ENCODE measurements around the gene FAM24B. TPM values are rescaled to one million over a fixed set of nuclear protein-coding genes. Genes with fewer than 3 reads are reported as not detected.

The FAM24B gene
- total RNA-seq, 4 donors from 2014 or later: 0.88 to 2.3 (median 2.3) TPM; not detected in 1

- Histone ChIP-seq H3K27me3 (no peaks in the 10 kb centered on the region), H3K4me3 (no peak overlapping the region), H3K4me1 (no peaks in the 10 kb centered on the region), H3K36me3 (no peaks in the 10 kb centered on the region), H3K27ac (no peak overlapping the region), H3K9me3 (no peaks in the 10 kb centered on the region)
- intact Hi-C loops (cut with DNase I; ENCODE audit: low total_unique reads): no loop called here
- TF ChIP-seq CTCF (IDR thresholded peaks at IDR 0.05): no peak
- TF ChIP-seq POLR2A (IDR thresholded peaks at IDR 0.05): no peak
- no peak for DNase-seq
These were observed 22.5 kb downstream of the FAM24B start for GRCh38 chr10:122856902-122857301.

GRCh38 chr10:122855745-122856144 lies 23.6 kb downstream of the FAM24B start:
- Histone ChIP-seq H3K4me3 (no peak overlapping the region), H3K36me3 (no peaks in the 10 kb centered on the region), H3K27me3 (no peaks in the 10 kb centered on the region), H3K9me3 (no peaks in the 10 kb centered on the region), H3K27ac (no peak overlapping the region), H3K4me1 (no peaks in the 10 kb centered on the region)
- intact Hi-C loops (cut with DNase I; ENCODE audit: low total_unique reads): no loop called here
- no peak for DNase-seq
- TF ChIP-seq CTCF (IDR thresholded peaks at IDR 0.05): no peak
- TF ChIP-seq POLR2A (IDR thresholded peaks at IDR 0.05): no peak

- Histone ChIP-seq H3K27ac (no peak overlapping the region), H3K27me3 (no peaks in the 10 kb centered on the region), H3K9me3 (no peaks in the 10 kb centered on the region), H3K36me3 (no peaks in the 10 kb centered on the region), H3K4me3 (no peak overlapping the region), H3K4me1 (no peaks in the 10 kb centered on the region)
- intact Hi-C loops (cut with DNase I; ENCODE audit: low total_unique reads): no loop called here
- DNase-seq: no peak
- TF ChIP-seq POLR2A (IDR thresholded peaks at IDR 0.05): no peak
- no peak for TF ChIP-seq CTCF (IDR thresholded peaks at IDR 0.05)
These were observed 24.7 kb downstream of the FAM24B start for GRCh38 chr10:122854648-122855047.

GRCh38 chr10:122853665-122854313 lies 25.6 kb downstream of the FAM24B start:
- Histone ChIP-seq H3K36me3 (no peaks in the 10 kb centered on the region), H3K4me1 (no peaks in the 10 kb centered on the region), H3K4me3 (no peak overlapping the region), H3K27me3 (no peaks in the 10 kb centered on the region), H3K9me3 (no peaks in the 10 kb centered on the region), H3K27ac (no peak overlapping the region)
- intact Hi-C loops (cut with DNase I; ENCODE audit: low total_unique reads): no loop called here
- no peak for DNase-seq
- no peak for TF ChIP-seq CTCF (IDR thresholded peaks at IDR 0.05)
- no peak for TF ChIP-seq POLR2A (IDR thresholded peaks at IDR 0.05)

- TF ChIP-seq CTCF (IDR thresholded peaks at IDR 0.05): no peak
- no peak for TF ChIP-seq POLR2A (IDR thresholded peaks at IDR 0.05)
- H3K9me3 ChIP-seq: no peaks in the 10 kb centered on the region
- H3K27me3 ChIP-seq: no peaks in the 10 kb centered on the region
- H3K4me3 ChIP-seq: no peak overlapping the region
- H3K4me1 ChIP-seq: no peaks in the 10 kb centered on the region
- H3K36me3 ChIP-seq: no peaks in the 10 kb centered on the region
- intact Hi-C loops (cut with DNase I; ENCODE audit: low total_unique reads): no loop called here
- no peak overlapping the region for H3K27ac ChIP-seq
- DNase-seq: no peak
These were observed 27.1 kb downstream of the FAM24B start for GRCh38 chr10:122852261-122852660.

Measured in uterus (tissue), 4 donors.